GM21786 (cell line): ENCODE measurements around the gene SMARCE1.

Experiments
- ATAC-seq: cut with Tn5 transposase; IDR thresholded peaks from one replicate; pipeline ENCODE4 v1.9.1; 2021; ENCODE audit not compliant: unreplicated experiment

SMARCE1 gene

DNA sequence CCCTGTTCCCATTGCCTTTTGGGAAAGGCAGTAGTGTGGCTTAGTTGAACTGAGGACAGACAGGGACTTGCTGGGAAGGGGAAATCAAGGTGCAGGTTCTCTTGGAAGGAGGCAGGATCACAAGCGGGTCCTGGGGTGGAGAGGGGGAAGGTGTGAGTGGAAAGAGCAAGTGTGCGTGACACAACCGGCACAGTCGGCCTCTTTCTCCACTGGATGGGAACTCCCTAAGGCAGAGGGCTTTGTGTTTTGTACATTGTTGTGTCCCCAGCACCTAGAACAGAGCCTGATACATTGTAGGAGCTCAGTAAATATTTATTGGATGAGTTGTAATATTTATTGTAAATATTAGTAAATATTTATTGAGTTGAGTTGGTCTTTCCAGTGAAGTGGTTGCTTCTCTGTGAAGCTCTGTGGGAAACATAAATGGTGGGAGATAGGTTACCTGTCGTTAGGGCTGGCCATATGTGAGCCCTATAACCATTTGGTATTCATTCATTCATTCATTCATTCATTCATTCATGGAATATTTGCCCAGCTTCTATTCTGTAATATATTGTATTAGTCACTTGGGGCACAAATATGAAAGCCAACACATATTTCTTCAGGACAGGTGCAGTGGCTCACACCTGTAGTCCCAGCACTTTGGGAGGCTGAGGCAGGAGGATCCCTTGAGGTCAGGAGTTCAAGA is 34.0 kb downstream of the SMARCE1 start:
- ATAC-seq = no peak

DNA sequence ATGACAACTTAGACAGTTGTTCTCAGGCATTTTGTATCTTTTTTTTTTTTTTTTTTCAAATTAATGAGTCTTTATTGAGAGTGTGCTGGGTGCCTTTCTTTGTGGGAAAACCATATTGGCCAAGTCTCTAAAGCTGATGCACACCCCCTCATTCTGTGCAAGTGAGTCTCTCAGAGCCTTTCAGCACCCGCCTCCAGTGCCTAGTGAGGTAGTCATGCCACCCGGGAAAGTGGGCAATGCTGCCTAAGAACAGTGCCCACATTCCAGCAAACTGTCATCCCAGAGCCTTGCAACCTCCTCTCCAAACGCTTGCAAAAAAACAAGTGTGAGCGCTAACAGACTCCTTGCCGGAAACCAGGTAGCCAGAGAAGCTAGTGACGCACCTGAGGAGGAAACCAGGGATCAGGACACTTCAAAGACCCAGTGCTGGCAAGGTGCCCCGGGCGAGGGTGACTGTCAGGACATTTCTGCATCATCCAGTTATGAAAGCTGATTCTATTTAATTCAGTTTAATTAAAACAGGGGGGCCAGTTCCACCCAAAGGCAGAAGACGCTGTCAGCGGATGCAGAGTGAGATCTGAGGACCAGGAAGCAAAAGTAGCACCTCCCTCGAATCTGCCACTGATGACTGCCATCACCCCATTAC is 34.9 kb downstream of the SMARCE1 start:
- no peak for ATAC-seq

DNA sequence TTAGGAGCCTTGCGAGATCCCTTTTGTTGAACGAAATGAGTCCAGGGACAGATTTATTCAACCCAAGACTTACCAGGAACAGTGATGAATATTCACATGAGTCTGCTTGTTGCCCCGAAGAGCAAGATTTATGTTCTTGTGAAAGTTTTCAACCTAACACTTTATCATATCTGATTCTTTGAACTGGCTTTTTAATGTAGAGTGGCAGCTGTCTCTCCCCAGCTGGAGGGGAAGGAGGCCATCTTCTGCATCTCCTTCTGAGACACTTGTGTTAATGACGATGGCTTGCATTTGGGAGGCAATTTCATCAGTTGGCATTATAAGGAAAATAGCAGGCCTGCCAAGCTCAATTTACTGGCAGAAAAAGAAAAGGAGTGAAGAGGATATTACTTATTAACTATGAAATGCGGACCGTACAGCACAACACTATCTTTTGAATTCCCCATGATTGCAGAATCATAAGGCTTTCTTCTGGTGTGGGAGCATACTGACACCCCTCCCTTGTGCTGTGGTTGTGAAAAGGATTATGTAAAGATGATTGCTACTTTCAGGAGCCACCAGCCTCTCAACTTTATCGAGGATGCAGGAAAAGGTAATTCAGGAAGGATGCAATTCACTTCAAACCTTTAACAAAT is 35.7 kb downstream of the SMARCE1 start:
- no peak for ATAC-seq

DNA sequence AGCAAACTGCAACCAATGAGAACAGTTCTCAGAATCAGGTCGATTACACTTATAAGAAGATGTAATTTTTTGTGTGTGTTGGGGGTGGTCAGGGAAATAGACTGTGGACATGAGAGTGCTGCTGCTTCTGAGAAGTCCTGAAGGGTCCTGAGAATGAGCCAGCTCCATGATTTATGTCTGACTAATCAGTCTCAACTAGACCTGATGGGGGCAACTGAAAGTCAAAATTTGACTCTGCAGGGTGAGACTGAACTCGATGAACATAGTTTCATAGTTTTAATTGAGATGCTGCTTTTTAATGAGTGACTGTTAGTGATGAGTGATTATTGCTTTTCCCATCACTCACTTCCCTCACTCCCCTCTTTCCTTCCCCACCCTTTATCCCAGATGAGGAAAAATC is 37.3 kb downstream of the SMARCE1 start:
- no peak for ATAC-seq

DNA sequence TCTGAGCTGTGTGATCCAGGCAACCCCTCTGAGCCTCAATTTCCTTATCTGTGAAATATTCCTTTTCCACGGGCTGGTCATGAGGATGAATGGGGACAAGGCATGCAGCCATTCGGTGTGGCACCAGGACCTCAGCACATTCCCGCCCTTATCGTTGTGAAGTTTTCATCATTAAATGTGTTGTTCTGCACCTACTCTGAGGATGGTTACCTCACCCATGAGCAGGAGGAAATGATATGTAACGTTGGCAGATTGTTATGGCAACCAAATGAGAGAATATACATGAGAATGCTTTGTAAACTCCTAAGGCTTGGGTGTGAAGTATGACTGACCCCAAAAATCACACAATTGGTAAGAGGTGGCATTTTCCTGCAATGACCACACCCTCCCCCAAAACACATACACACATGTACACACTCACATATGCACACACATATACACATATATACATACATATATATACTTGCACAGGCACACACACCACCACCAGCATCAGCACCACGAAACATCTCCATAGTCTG is 39.5 kb downstream of the SMARCE1 start:
- ATAC-seq = no peak

DNA sequence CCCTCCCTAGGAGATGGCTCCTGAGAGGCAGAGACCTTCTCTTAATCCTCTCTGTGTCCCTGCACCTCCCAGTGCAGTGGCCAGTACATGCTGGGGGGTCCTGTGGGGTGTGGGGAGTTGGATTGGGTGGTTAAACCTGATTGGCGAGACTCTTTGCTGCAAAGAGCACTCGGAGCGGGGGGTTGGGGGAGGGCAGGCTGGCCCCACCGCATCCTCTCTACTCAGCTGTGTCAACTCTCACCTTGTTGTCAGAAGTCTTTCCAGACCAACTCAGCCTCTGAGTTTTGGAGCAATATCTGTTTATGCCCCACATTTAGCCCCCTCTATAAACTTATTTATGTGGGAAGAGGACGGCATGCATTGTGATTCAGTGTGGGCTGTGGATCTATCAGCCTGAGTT is 40.0 kb downstream of the SMARCE1 start:
- ATAC-seq = no peak

DNA sequence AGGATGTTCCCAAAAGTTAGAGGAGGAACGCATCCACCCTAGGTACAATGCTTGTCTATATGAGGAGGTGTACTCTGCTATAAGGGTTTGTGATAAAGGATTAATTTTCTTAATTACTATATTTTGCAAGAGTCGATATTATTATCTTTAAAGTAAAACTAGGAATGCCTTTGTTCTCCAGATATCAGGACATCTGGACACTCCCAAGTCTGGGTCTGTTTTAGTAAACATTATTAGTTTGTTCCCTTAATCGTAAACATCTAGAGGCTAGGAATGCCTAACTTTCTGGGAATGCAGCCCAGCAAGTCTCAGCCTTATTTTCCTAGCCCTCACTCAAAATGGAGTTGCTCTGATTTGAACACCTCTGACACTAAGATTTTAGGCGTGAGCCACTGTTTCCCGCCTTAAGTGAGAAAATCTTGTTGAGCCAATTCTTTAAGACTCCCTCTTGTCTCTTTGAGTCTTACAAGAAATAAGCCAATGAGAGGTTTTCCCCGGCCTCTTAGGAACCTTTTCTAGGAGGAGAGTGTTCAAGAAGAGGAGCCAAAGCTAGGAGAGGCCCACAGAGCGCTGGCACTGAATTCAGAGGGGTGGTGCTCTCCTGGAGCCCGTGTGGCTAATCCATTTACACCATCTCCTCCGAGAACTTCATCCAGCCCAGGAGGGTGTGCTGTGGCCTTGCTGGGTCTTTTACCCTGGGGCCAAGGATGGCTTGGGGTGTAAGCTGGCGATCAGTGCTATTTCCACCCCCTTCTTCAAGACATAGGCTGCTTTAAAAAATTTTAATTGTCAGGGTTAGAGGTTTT is 40.9 kb downstream of the SMARCE1 start:
- ATAC-seq = no peak

DNA sequence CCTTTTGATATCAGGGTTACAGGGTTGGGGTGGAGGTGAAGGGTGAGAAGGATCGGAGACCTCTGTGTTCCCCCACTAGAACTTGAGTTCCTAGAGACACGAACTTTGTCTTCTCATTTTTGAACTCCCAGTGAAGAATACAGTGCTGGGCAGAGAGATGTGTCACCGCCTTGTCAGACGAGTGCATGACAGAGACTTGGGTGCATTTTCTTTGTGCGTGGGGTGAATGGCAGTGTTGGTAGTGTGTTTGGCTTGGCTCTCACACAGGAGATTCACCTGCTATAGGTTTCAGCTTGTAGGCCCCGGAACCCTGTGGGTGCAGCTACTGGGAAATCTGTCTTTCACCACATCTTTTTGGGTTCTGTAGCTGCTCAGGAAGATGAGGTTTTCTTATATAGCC is 42.3 kb downstream of the SMARCE1 start:
- ATAC-seq = no peak

DNA sequence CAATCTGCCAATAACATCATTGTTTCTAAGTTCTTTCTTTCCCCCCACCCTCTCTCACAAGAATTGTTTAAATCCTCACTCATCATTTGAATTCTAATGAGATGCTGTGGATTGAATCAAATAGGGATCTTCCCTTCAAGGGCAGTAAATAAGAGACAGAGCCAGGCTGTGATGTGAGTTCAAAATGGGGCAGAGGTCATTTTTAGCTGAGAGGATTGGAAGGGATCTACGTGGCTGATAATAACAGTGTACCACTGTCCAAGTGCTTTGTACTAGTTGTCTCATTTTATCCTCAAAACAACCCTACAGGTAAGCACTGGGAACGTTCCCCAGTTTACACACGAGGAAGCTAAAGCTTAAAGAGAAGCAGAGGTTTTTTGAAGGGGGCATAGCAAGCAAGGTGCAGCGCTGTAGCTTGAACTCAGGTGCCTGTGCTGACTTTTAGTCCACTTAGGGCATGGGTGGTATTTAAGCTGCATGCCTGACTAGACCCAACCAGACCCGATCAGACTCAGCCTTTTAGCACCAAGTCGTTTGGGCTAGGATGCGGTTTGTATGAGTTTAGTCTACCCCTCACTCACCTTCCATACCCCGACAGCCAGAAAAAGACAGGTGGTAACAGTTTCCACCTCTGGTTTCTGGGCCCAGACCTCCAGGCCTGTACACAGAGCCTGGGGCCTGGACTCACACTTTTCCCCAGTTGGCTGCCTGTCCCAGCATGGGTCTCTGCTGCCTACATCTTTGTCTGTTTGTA is 43.1 kb downstream of the SMARCE1 start:
- no peak for ATAC-seq

DNA sequence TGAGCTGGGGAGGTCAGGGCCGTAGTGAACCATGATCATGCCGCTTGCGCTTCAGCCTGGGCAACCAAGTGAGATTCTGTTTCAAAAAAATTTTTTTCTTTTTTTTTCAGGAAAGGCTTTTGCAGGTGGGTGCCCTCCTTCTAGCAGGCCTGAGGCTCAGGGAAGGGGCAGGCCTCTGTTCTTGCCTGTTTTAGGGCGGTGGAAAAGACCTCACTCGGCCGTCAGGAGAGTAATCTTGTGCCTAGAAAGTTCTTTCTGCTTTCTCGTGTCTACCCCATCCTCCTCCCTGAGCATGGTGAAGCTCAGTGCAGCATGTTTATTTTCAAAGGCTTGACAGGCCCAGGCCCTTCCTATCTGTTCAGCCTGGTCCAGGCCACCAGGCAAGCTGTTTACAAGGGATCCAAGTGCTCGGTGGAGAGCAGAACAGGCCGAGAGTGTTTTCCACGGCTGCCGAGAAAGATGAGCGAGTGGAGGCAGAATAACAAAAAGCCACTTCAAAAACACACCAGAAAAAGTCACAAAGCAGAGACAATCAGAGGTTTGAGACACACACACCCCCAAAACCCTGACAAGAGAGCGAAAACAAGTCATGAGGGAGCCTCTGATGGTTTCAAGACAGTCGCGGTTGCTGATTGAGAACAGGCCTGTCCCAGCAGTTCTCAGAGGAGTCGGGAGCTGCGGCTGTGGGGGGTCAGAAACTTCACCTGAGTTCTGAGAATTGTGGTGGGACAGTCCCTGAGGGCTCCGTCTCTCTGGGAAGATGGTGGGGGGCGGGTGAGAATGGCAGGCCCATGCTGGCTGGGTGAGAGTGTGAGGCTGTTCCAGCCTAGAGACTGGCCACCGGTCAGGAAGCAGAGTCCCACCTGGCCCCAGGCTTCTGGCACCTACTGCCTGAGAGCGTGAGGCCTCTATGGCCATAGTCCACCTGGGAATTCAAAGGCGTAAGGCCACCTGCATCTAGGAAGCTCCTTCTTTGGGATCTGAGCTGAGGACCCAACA is 44.9 kb downstream of the SMARCE1 start:
- ATAC-seq = no peak

DNA sequence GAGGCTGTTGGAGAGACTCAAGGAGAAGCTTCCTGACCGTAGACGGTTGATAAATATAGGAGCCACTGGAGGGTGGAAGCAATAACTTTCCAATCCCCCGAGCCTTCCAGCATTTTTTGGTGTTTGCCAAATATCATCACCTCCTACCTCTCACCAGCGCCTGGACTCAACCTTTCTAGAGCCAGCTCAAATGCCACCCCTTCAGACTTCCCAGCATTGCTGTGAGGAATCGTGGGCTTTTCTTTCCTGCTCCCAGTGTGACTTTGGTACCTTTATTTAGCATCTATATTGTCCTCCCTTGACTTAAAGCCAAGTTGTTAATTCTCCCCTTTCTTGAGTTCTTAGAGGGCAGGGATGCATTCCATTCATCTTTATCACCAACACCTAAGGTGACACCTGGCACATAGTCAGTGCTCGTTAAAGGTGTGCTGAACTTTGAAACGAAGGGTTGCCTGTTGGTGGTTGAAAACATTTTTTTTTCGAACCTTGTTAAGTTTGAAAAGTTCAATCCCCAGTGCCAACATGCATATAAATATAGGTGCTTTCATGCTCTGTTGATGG is 47.1 kb downstream of the SMARCE1 start:
- no peak for ATAC-seq

DNA sequence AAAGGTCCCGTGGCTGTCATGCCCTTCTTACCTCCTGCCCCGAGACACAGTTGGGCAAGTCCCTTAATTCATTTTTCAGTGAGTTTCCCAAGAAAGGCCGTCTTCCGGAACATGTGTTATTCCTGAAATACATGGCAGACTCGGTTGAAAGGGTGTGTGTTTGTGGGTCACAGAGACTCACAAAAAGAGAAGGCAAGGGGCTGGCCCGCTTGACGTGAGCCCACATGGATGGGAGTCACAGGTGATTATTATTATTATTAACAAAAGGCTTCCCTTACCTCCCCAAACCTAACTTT is 48.2 kb downstream of the SMARCE1 start:
- ATAC-seq = no peak

DNA sequence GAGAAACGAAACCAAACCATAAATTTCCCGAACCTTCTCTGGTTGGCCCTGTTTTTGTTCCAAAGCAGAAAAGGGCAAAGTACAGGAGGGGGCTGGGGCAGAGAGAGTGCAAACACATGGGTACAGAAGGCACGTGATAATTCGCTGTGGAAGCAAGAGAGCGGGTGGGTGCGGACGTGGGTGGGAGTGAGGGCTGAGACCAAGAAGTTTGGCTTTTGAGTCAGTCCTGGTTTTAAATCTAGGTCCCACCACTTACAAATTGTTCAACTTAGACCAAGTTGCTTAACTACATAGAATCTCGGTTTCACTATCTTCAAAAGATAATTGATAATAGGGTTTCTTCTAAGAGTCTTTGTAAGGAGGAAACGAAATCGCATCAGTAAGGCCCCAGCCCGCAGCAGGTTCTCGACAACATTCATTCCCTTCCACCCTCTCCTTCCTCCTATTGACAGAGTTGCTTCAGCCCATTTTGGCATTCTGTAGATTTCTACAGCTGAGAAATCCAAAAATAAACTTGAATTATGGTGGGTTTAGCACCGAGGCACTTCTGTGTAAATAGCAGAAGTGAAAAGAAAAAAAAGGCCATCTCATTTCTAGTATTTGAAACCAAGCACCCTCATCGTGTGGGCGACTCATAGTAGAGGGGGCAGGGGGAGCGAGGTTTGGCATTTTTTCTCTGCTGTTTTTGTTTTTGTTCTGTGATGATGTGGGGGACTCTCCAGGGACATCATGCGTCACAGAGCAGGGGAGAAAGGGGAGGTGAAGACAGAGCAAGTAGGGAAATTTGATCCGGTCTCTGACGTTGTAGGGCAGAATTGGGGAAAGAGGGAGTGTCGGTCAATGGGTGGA is 48.8 kb downstream of the SMARCE1 start:
- peak; percentile 49 for ATAC-seq

DNA sequence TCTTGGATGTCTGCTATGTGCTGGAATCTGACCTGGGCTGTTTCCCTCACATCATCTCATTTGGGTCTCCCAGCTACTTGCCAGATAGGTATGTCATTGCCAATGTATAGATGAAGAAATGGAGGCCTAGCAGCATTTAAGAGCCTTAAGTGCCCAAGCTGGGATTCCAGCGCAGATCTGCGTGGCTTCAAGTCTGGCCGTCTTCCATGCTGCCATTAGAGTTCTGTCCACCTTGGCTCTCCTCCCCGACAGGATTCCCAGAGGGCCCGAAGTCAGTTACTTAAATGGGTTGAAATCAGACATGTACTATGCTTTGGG is 49.4 kb downstream of the SMARCE1 start:
- ATAC-seq = no peak

DNA sequence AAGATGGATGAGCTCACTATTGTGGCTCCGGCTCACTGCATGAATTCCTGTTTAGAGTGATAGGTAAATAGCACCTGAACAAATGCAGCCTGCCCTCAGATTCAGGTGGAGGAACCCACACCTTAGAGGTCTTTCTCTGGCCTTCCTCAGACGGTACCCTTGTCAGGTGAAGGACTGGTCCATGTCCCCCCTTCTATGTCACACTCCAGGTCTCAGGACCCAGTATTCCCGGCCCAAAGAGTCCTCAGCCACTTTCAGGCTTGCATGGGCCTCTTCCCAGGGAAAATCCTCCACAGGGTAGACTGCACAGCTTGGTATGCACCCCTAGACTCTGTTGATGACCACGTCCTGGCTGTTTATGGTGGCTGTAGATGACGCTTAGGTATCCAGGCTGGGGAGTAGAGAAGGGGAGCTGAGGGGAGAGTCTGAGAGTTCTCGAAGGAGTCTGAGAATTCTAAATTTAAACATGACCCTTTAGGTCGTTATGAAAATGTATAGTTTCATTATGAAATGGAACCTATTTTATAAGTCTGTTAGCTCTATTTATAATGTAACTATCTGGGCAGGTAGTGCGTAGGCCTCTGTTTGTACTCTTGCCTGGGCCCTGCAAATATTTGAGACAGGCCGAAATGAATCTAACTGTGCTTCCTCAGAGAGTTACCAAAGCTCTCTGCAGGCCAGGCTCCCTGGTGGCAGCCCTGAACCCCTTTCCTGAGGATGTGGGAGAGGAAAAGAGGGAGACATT is 49.9 kb downstream of the SMARCE1 start:
- ATAC-seq = no peak

DNA sequence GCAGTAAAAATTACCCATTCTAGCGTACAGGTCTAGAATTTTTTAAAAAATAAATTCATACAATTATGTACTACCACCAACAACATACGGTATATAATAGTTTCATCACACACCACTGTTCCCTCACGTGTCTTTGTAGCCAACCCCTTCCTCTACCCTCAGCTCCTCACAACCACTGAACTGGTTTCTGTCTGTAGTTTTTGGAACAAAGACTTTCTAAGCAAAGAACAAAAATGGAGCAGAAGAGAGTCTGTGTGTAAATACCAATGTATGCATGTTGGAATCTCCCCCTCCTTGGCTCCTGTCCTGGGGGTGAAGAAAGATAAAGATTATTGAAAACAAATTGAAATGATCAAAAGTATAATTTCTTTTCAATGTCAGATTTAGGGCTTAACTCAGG is 50.5 kb downstream of the SMARCE1 start:
- ATAC-seq = no peak

DNA sequence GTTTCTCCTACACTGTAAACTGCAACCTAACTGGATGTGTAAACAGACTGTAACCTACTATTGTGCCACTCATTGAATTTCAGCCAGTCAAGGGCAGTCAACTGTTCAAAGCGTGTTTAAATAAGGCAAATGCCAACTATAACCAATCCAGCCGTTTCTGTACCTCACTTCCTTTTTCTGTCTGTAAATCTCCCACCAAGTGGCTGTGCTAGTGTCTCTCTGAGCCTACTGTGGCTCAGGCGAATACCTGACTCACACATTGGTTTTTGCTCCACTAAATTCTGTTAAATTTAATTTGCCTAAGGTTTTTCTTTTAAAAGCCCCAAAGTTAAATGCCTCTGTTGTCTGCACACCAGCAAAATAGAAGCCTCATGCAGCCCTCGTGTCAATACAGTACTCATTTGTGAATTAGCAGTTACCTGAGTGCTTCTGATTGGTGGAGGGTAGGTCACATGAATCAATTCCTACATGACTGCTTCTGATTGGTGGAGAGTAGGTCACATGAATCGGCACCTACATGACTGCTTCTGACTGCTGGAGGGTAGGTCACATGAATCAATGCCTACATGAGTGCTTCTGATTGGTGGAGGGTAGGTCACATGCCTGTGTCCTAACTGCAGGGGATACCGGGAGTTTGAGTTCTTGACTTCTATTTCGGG is 51.2 kb downstream of the SMARCE1 start:
- no peak for ATAC-seq
